Measurements from ENCODE around the gene KLHL11.

DNA sequence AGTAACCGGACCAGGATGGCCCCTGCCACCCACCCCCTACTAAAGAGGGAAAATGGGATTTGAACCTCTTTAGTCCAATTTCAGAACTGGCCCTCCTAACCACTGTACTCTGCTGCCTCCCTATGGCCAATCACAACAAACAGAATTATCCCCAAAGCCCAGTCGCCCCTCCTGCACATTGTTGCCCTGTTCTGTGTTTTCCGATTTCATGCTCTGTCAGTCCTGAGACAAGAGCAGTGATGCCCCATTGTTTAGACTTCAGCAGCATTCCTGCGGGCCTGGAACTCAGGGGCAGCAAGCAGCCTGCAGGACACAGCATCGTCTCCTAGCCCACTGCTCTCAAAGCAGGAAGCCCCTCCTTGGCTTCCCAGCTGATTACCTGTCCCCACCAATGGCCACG is 20.5 kb upstream of the KLHL11 start:
- TF ChIP-seq CTCF (IDR thresholded peaks at IDR 0.05; ENCODE audit: low read depth, low read length) (peak; percentile 42), EZH2phosphoT487 (IDR thresholded peaks at IDR 0.05; ENCODE audit: low read depth) (no peak)

Measured in OCI-LY3 (cell line).